Panc1 (cell line): Measurements from ENCODE around the gene HOXA11. TPM values are rescaled to one million over a fixed set of nuclear protein-coding genes. Genes with fewer than 3 reads are reported as not detected.

Source experiments
- ATAC-seq: fragments of 200-7000 bp; cut with Tn5 transposase; 2 replicates; pipeline ENCODE4 v1.9.1; 2020; ENCODE audit warnings: mild to moderate bottlenecking, moderate library complexity
- BruUV-seq: library from RNA; stranded (reverse); fragments of 400-500 nt; replicated peaks from 2 replicates; lab custom pipeline; 2021; lab: Mats Ljungman, UMichigan
- CTCF ChIA-PET: fragments of 300-600 bp; sonication (Branson Sonifier 250); formaldehyde crosslinking; loops from one replicate; lab custom pipeline; 2022; ENCODE audit warnings: antibody characterized with exemption; lab: Charles Lee
- POLR2A ChIA-PET: fragments of 300-600 bp; sonication (Branson Sonifier 250); formaldehyde crosslinking; loops from one replicate; lab custom pipeline; 2022; ENCODE audit warnings: antibody characterized with exemption; lab: Charles Lee
- DNase-seq: peaks from one replicate; pipeline ENCODE4 v3.0.0-alpha.2; 2010; ENCODE audit warnings: low read depth, low spot score
- H3K27ac ChIP-seq: 2 replicates; pipeline ENCODE4 v1.5.1; 2011; ENCODE audit warnings: mild to moderate bottlenecking, low read length, inconsistent platforms
- H3K27me3 ChIP-seq: fragments of 200-500 bp; sonication (Bioruptor generic); 2 replicates; pipeline ENCODE4 v1.6.0; 2014; ENCODE audit warnings: low read length, inconsistent platforms; ENCODE audit not compliant: control insufficient read depth, insufficient read depth
- H3K36me3 ChIP-seq: fragments of 200-500 bp; sonication (Bioruptor generic); 2 replicates; pipeline ENCODE4 v1.5.1; 2014; ENCODE audit warnings: inconsistent platforms, mild to moderate bottlenecking, low read length, moderate library complexity; ENCODE audit not compliant: control insufficient read depth, insufficient read depth
- H3K4me1 ChIP-seq: 2 replicates; pipeline ENCODE4 v1.5.1; 2011; ENCODE audit warnings: inconsistent platforms, mild to moderate bottlenecking, low read length, moderate library complexity; ENCODE audit not compliant: control insufficient read depth, insufficient read depth
- H3K4me3 ChIP-seq, 2 experiments: 2 replicates each; pipeline ENCODE4 v1.5.1; 2011 to 2012; ENCODE audit warnings: low read depth in 2 of 2, low read length in 2 of 2, mild to moderate bottlenecking in 2 of 2, inconsistent platforms in 1 of 2, moderate library complexity in 1 of 2
- H3K9me3 ChIP-seq: fragments of 200-500 bp; sonication (Bioruptor generic); 2 replicates; pipeline ENCODE4 v1.5.1; 2014; ENCODE audit warnings: low read depth, mild to moderate bottlenecking, inconsistent platforms, low read length, moderate library complexity; ENCODE audit not compliant: control insufficient read depth, insufficient read depth
- CTCF ChIP-seq: fragments of 450-650 bp; IDR thresholded peaks from 2 replicates; pipeline ENCODE4 v1.5.1; 2017; ENCODE audit warnings: mild to moderate bottlenecking
- POLR2AphosphoS5 ChIP-seq: IDR thresholded peaks from 2 replicates; pipeline ENCODE4 v1.6.1; 2012; ENCODE audit warnings: mild to moderate bottlenecking, low read depth, low read length, moderate library complexity
- REST ChIP-seq, 2 experiments: IDR thresholded peaks; 2 replicates each; pipeline ENCODE4 v1.6.1; 2011 to 2012; ENCODE audit warnings: low read depth in 2 of 2, control low read depth in 1 of 2, low read length in 1 of 2, mild to moderate bottlenecking in 1 of 2, moderate library complexity in 1 of 2; ENCODE audit not compliant: insufficient read depth in 1 of 2
- SIN3A ChIP-seq: IDR thresholded peaks from 2 replicates; pipeline ENCODE4 v1.6.1; 2012; ENCODE audit warnings: low read depth, mild to moderate bottlenecking, low read length, moderate library complexity, borderline replicate concordance; ENCODE audit not compliant: insufficient read depth
- TCF7L2 ChIP-seq: IDR thresholded peaks from 2 replicates; pipeline ENCODE4 v1.6.1; 2011; ENCODE audit warnings: mild to moderate bottlenecking, low read depth, low read length, inconsistent platforms
- in situ Hi-C: cut with HindIII; loops from 2 replicates; pipeline ENCODE4 v1.10.0; 2016; ENCODE audit warnings: low sequenced_read_pairs, low pct_unique_long_range_greater_than_20kb
- intact Hi-C: fragments of 100-400 bp; cut with micrococcal nuclease; formaldehyde crosslinking; loops from one replicate; pipeline ENCODE4 v1.10.0; 2022; ENCODE audit not compliant: unreplicated experiment
- total RNA-seq: library from RNA; stranded (reverse); gene quantifications from one replicate; pipeline ENCODE4 v1.2.1, GENCODE V29; 2021; ENCODE audit not compliant: unreplicated experiment

The HOXA11 gene
- total RNA-seq, 1 experiment from 2014 or later = 0.57 TPM

GRCh38 chr7:27152816-27153442, 32.1 kb downstream of the HOXA11 start:
- Histone ChIP-seq H3K27me3 (no peaks in the 10 kb centered on the region), H3K4me3 (no peak overlapping the region), H3K27ac (no peak overlapping the region), H3K9me3 (no peaks in the 10 kb centered on the region), H3K36me3 (no peaks in the 10 kb centered on the region; the same call in 1 of the 2 replicates), H3K4me1 (peaks cover 20% of the 10 kb centered on the region)
- no TSS peak for BruUV-seq
- intact Hi-C loops (no loop called here), in situ Hi-C loops (no loop called here)
- ATAC-seq (no peak), DNase-seq (no peak)
- CTCF ChIA-PET = interaction anchor here (0.6 kb wide), 1 partner anchor 32 kb away, joined by 3 read pairs; no protein-coding TSS in a partner anchor
- POLR2A ChIA-PET = no interaction called here
- no peak for TF ChIP-seq SIN3A
- no peak for TF ChIP-seq REST (IDR thresholded peaks at IDR 0.05; ENCODE audit: insufficient read depth in 1 of 2, low read depth in 2 of 2, low read length in 1 of 2)
- no peak for TF ChIP-seq POLR2AphosphoS5
- no peak for TF ChIP-seq CTCF
- TF ChIP-seq TCF7L2 = no peak

- no peak for DNase-seq
- in situ Hi-C loops = no loop called here
- POLR2A ChIA-PET = no interaction called here
- no peaks in the 10 kb centered on the region for H3K9me3 ChIP-seq
- intact Hi-C loops = no loop called here
- CTCF ChIA-PET = interaction anchor here (0.6 to 3.4 kb wide), 2 partner anchors 9 to 27 kb away, joined by 6 to 24 read pairs; no protein-coding TSS in a partner anchor
- BruUV-seq = no TSS peak
- H3K4me1 ChIP-seq = peaks cover 20% of the 10 kb centered on the region
- no peaks in the 10 kb centered on the region for H3K27me3 ChIP-seq
- ATAC-seq = no peak
- peak within 1 kb of the TSS; percentile 89 for H3K27ac ChIP-seq
- no peak for TF ChIP-seq SIN3A
- no peak for TF ChIP-seq REST (IDR thresholded peaks at IDR 0.05; ENCODE audit: insufficient read depth in 1 of 2, low read depth in 2 of 2, low read length in 1 of 2)
- no peak for TF ChIP-seq CTCF
- no peak for TF ChIP-seq POLR2AphosphoS5
- no peak for TF ChIP-seq TCF7L2
- H3K36me3 ChIP-seq = no peaks in the 10 kb centered on the region; the same call in 1 of the 2 replicates
- no peak within 1 kb of the TSS for H3K4me3 ChIP-seq
These were observed 32.9 kb downstream of the HOXA11 start, which contains the start of gene HOXA3 for GRCh38 chr7:27151931-27152815. Gene HOXA3, minus strand, starts transcription at chr7:27152583. Its CDS starts 41,943 bp downstream, at chr7:27110640.
